Mammary epithelial cell (primary cell): ENCODE data around the gene EIF4G1.

Source experiments
- EZH2 ChIP-seq: IDR thresholded peaks from 2 replicates; pipeline ENCODE4 v1.6.1; 2012; ENCODE audit warnings: low read length, inconsistent platforms, borderline replicate concordance
- TF ChIP-seq, protein P1 (sequence below), 2 donors: IDR thresholded peaks in 1 of 2; conservative IDR thresholded peaks in 1 of 2; 2 replicates each; pipeline ENCODE4 v1.5.1; 2011 to 2012; ENCODE audit warnings: inconsistent platforms in 2 of 2, low read length in 2 of 2, mild to moderate bottlenecking in 2 of 2, control low read depth in 1 of 2, low read depth in 1 of 2; ENCODE audit not compliant: insufficient read depth in 1 of 2; ENCODE audit errors: extremely low read depth in 1 of 2

DNA sequence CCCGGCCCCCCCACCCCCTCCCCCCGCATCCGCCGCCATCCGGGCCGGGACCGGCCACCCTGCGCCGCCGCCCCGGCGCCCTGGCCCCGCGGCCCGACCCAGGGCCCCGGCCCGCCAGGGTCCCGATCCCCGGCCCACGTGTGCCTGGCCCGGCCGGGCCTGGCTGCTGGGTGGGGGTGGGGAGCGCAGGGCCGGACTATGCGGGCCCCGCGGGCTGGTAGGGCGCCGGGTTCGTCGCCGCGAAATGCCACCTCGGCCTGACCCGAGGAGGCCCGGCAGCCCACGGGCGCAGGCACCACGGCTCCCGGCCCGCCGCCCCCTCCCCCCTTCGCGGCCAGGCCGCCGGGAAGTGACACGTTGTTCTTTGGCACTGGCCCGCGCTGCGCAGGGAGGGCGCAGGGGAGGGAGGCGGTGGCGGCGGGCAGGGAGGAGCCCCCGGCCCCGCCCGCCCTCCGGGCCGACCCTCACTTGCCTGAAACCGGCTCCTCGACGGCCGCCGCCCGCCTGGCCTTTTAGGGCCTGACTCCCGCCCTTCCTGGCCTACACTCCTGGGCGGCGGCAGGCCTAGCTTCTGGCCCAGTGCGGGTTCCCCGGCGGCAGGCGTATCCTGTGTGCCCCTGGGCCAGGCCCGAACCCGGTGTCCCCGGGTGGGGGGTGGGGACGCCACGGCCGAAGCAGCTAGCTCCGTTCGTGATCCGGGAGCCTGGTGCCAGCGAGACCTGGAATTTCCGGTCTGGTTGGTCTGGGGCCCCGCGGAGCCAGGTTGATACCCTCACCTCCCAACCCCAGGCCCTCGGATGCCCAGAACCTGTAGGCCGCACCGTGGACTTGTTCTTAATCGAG, 515 bp downstream of the EIF4G1 start:
- TF ChIP-seq, protein P1, sequence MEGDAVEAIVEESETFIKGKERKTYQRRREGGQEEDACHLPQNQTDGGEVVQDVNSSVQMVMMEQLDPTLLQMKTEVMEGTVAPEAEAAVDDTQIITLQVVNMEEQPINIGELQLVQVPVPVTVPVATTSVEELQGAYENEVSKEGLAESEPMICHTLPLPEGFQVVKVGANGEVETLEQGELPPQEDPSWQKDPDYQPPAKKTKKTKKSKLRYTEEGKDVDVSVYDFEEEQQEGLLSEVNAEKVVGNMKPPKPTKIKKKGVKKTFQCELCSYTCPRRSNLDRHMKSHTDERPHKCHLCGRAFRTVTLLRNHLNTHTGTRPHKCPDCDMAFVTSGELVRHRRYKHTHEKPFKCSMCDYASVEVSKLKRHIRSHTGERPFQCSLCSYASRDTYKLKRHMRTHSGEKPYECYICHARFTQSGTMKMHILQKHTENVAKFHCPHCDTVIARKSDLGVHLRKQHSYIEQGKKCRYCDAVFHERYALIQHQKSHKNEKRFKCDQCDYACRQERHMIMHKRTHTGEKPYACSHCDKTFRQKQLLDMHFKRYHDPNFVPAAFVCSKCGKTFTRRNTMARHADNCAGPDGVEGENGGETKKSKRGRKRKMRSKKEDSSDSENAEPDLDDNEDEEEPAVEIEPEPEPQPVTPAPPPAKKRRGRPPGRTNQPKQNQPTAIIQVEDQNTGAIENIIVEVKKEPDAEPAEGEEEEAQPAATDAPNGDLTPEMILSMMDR (conservative IDR thresholded peaks at IDR 0.05 in 1 of 2, IDR thresholded peaks at IDR 0.05 in 1 of 2; ENCODE audit: extremely low read depth in 1 of 2, insufficient read depth in 1 of 2, low read depth in 1 of 2, low read length in 2 of 2): no peak
- TF ChIP-seq EZH2: no peak
